ENCODE results near the gene TMEM187. TPM values are rescaled to one million over a fixed set of nuclear protein-coding genes. Genes with fewer than 3 reads are reported as not detected.

Gene TMEM187
- total and polyA plus RNA-seq, 10 of the 15 experiments (the other 5 are each of a cell fraction or from before 2014, with no cell fraction given) = 0.45 to 8.5 (median 4.1) TPM

DNA sequence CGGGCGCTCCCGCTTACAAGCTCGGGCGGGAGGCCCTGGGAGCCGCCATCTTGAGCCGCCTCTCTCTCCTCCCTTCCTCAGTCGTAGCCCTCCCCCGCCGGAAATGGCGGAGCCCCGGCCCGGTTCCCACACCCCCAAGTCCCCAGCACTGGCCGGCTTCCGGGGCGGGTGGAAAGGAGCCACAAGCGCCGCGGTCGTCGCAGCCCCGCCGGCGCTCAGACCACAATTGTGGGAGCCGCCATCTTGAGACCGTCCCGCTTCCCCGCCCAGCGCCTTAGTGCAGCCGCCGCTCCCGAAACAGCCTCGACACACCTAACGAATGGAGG, 1.5 kb upstream of the TMEM187 start:
- Histone ChIP-seq H3K4me1 (ENCODE audit: control insufficient read depth, insufficient read depth, low read length) (peaks cover 19% of the 10 kb centered on the region), H3K36me3 (ENCODE audit: control insufficient read depth in 2 of 2, insufficient read depth in 2 of 2, low read length in 1 of 2) (no peaks in the 10 kb centered on the region; a peak in 1 of 4 replicates), H3K9ac (ENCODE audit: control insufficient read depth, insufficient read depth, low read length) (peak overlapping the region; percentile 96), H3K27me3 (replicated peaks in 1 of 2; ENCODE audit: control insufficient read depth in 2 of 2, insufficient read depth in 2 of 2, low read length in 1 of 2) (no peaks in the 10 kb centered on the region), H2AFZ (ENCODE audit: control insufficient read depth, low read depth, low read length) (peak overlapping the region; percentile 84), H3K4me2 (ENCODE audit: control insufficient read depth, insufficient read depth) (peak overlapping the region; percentile 59; the same call in 1 of the 2 replicates), H3K4me3 (peak overlapping the region; percentile 95), H3K9me3 (replicated peaks; ENCODE audit: control insufficient read depth, insufficient read depth, low read length) (no peaks in the 10 kb centered on the region), H3K27ac (ENCODE audit: control insufficient read depth, insufficient read depth) (peak overlapping the region; percentile 99), H3K79me2 (ENCODE audit: control insufficient read depth, insufficient read depth, low read length) (peaks cover 67% of the 10 kb centered on the region), H4K20me1 (ENCODE audit: control insufficient read depth, insufficient read depth) (no peaks in the 10 kb centered on the region)
- in situ Hi-C loops (cut with MboI) = no loop called here
- FAIRE-seq (no peak), ATAC-seq (peak; percentile 77), DNase-seq (ENCODE audit: low read depth, low spot score) (peak; percentile 65)
- 2% methylated on average over 25 of the region's 34 CpGs for WGBS (ENCODE audit: insufficient coverage, insufficient replicate concordance, low lambda C conversion rate, missing lambda C conversion rate)
- no TSS peak for BruUV-seq (replicated peaks)
- ChIA-PET SMC1A (ENCODE audit: uncharacterized antibody, unreplicated experiment) (interaction anchor here (0.8 to 1.6 kb wide), 5 partner anchors 9 to 49 kb away, joined by 3 to 4 read pairs (median 3); no protein-coding TSS in a partner anchor), CTCF (interaction anchor here (1.1 to 5.9 kb wide), 5 partner anchors 14 to 567 kb away, joined by 3 to 35 read pairs (median 6); no protein-coding TSS in a partner anchor), POLR2A (interaction anchor here (0.5 to 7.9 kb wide), 10 partner anchors 10 to 49 kb away, joined by 3 to 68 read pairs (median 8); partner anchors contain the start of genes ARHGAP4 and IRAK1), RAD21 (ENCODE audit: unreplicated experiment) (interaction anchor here (1.1 to 6.4 kb wide), 6 partner anchors 10 to 50 kb away, joined by 3 to 48 read pairs (median 7); partner anchors contain the start of gene ARHGAP4)
- intact Hi-C loops (cut with micrococcal nuclease; ENCODE audit: unreplicated experiment) = loop anchor here (2.0 to 5.0 kb wide), 2 partner anchors 44 to 126 kb away; partner anchors contain the start of genes ARHGAP4 and MECP2
- TF ChIP-seq, protein P1, sequence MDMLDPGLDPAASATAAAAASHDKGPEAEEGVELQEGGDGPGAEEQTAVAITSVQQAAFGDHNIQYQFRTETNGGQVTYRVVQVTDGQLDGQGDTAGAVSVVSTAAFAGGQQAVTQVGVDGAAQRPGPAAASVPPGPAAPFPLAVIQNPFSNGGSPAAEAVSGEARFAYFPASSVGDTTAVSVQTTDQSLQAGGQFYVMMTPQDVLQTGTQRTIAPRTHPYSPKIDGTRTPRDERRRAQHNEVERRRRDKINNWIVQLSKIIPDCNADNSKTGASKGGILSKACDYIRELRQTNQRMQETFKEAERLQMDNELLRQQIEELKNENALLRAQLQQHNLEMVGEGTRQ (IDR thresholded peaks at IDR 0.05; ENCODE audit: borderline replicate concordance, low read depth, low read length) = no peak
- TF ChIP-seq NR2C1 (IDR thresholded peaks at IDR 0.05) = no peak
- TF ChIP-seq ZNF592 (IDR thresholded peaks at IDR 0.05) = no peak
- TF ChIP-seq, protein P2, sequence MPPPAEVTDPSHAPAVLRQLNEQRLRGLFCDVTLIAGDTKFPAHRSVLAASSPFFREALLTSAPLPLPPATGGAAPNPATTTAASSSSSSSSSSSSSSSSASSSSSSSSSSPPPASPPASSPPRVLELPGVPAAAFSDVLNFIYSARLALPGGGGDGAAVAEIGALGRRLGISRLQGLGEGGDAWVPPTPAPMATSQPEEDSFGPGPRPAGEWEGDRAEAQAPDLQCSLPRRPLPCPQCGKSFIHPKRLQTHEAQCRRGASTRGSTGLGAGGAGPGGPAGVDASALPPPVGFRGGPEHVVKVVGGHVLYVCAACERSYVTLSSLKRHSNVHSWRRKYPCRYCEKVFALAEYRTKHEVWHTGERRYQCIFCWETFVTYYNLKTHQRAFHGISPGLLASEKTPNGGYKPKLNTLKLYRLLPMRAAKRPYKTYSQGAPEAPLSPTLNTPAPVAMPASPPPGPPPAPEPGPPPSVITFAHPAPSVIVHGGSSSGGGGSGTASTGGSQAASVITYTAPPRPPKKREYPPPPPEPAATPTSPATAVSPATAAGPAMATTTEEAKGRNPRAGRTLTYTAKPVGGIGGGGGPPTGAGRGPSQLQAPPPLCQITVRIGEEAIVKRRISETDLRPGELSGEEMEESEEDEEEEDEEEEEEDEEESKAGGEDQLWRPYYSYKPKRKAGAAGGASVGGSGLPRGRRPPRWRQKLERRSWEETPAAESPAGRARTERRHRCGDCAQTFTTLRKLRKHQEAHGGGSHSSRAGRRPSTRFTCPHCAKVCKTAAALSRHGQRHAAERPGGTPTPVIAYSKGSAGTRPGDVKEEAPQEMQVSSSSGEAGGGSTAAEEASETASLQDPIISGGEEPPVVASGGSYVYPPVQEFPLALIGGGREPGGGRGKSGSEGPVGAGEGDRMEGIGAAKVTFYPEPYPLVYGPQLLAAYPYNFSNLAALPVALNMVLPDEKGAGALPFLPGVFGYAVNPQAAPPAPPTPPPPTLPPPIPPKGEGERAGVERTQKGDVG (CRISPR knock-in tag; IDR thresholded peaks at IDR 0.05) = no peak
- TF ChIP-seq POLR2A (IDR thresholded peaks at IDR 0.05; ENCODE audit: low read depth, low read length) = peak; percentile 67; the same call in 1 of the 2 replicates
- TF ChIP-seq, protein P3, sequence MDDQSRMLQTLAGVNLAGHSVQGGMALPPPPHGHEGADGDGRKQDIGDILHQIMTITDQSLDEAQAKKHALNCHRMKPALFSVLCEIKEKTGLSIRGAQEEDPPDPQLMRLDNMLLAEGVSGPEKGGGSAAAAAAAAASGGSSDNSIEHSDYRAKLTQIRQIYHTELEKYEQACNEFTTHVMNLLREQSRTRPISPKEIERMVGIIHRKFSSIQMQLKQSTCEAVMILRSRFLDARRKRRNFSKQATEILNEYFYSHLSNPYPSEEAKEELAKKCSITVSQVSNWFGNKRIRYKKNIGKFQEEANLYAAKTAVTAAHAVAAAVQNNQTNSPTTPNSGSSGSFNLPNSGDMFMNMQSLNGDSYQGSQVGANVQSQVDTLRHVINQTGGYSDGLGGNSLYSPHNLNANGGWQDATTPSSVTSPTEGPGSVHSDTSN (IDR thresholded peaks at IDR 0.05; ENCODE audit: insufficient replicate concordance, low read depth, low read length) = no peak
- no peak for TF ChIP-seq KLF5 (IDR thresholded peaks at IDR 0.05; ENCODE audit: partially characterized antibody)
- TF ChIP-seq JUND (IDR thresholded peaks at IDR 0.05; ENCODE audit: low read depth, low read length) = no peak
- TF ChIP-seq RBBP5 (conservative IDR thresholded peaks at IDR 0.05) = no peak
- no peak for TF ChIP-seq MTA3 (IDR thresholded peaks at IDR 0.05; ENCODE audit: borderline replicate concordance, low read length)
- TF ChIP-seq CBX5 (IDR thresholded peaks at IDR 0.05; ENCODE audit: low read depth) = no peak
- no peak for TF ChIP-seq CBX3 (IDR thresholded peaks at IDR 0.05; ENCODE audit: borderline replicate concordance, low read depth)
- peak; percentile 87 for TF ChIP-seq GABPA (IDR thresholded peaks at IDR 0.05; ENCODE audit: low read depth)
- TF ChIP-seq NBN (IDR thresholded peaks at IDR 0.05) = no peak
- TF ChIP-seq NFYA (IDR thresholded peaks at IDR 0.05; ENCODE audit: borderline replicate concordance, low read depth, low read length) = no peak

All from GM12878 (cell line).